Globus pallidus (tissue), 1 donor: ENCODE measurements around the gene TUBG2.
A peak's percentile ranks its signal among the peaks of the same experiment; 100 is the strongest.

Source experiments
- DNase-seq: peaks from one replicate; pipeline ENCODE4 v3.0.0-alpha.2; 2015; ENCODE audit warnings: low spot score

Gene TUBG2

GRCh38 chr17:42677012-42677857 lies 18.2 kb downstream of the TUBG2 start:
- DNase-seq: peak; percentile 99

GRCh38 chr17:42677921-42678781 lies 19.1 kb downstream of the TUBG2 start:
- DNase-seq: peak; percentile 84

- no peak for DNase-seq
Observed at GRCh38 chr17:42678951-42679491, 19.9 kb downstream of the TUBG2 start.

GRCh38 chr17:42679492-42680330 lies 20.6 kb downstream of the TUBG2 start:
- DNase-seq: peak; percentile 73

- DNase-seq: no peak
Observed at GRCh38 chr17:42680331-42680808, 21.3 kb downstream of the TUBG2 start.

- no peak for DNase-seq
Observed at GRCh38 chr17:42681976-42682721, 23.1 kb downstream of the TUBG2 start, which contains the start of gene CNTNAP1. Gene CNTNAP1 (plus strand): TSS chr17:42682531. CDS start chr17:42682830, 299 bp downstream.

GRCh38 chr17:42682722-42683403 lies 23.8 kb downstream of the TUBG2 start:
- DNase-seq: no peak

- DNase-seq: no peak
Observed at GRCh38 chr17:42683407-42684034, 24.4 kb downstream of the TUBG2 start.

GRCh38 chr17:42684929-42685556 lies 26.0 kb downstream of the TUBG2 start:
- DNase-seq: no peak

GRCh38 chr17:42685831-42686230 lies 26.7 kb downstream of the TUBG2 start:
- no peak for DNase-seq

GRCh38 chr17:42686520-42687128 lies 27.5 kb downstream of the TUBG2 start:
- no peak for DNase-seq

- DNase-seq: no peak
Observed at GRCh38 chr17:42687707-42688320, 28.7 kb downstream of the TUBG2 start.

- DNase-seq: no peak
Observed at GRCh38 chr17:42690596-42690995, 31.5 kb downstream of the TUBG2 start.

GRCh38 chr17:42691021-42691545 lies 32.0 kb downstream of the TUBG2 start:
- DNase-seq: no peak

- no peak for DNase-seq
Observed at GRCh38 chr17:42692489-42692888, 33.4 kb downstream of the TUBG2 start.

GRCh38 chr17:42694524-42694923 lies 35.4 kb downstream of the TUBG2 start:
- no peak for DNase-seq

GRCh38 chr17:42695500-42695899 lies 36.4 kb downstream of the TUBG2 start:
- DNase-seq: no peak
